LNCAP (cell line): Measurements from ENCODE around the gene SPNS3.

Source experiments
- TF ChIP-seq, protein P1 (sequence below): fragments of 450-650 bp; IDR thresholded peaks from 2 replicates; pipeline ENCODE4 v1.5.1; 2017; ENCODE audit warnings: mild to moderate bottlenecking

The SPNS3 gene

DNA sequence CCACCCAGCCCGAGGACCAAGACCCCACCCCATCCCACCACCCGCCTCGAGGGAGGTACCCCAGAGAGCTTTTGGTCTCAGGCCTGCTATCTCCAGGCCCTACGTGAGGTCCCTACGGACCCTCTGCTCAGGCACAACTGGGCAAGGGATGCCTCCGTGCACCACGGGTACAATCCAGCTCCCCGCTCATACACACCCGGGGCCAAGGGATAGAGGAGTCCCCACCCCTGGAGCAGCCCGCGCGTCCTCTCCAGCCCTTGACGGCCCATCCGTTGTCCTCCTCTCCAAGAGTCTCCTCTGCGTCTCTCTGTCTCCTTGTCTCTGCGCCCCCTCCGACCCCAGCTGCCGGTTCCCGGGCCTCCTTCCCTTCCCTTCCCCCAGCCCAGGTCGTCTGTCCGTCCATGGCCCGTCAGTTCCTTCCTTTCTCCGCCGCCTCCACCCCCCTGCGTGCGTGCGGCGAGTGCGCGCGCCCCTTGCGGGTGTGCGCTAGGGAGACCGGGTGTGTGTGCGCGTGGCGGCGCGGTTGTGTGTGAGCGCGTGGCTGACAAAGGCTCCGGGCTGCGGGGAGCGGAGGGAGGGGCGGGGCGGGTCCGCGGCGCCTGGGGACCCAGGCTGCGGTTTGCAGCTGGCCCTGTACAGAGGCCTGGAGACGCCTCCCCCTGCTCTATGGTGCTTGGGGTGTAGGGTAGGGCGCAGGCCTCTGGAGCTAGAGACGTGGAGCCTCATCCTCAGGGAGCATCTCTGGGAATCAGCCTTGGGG lies 65.9 kb downstream of the SPNS3 start:
- TF ChIP-seq, protein P1, sequence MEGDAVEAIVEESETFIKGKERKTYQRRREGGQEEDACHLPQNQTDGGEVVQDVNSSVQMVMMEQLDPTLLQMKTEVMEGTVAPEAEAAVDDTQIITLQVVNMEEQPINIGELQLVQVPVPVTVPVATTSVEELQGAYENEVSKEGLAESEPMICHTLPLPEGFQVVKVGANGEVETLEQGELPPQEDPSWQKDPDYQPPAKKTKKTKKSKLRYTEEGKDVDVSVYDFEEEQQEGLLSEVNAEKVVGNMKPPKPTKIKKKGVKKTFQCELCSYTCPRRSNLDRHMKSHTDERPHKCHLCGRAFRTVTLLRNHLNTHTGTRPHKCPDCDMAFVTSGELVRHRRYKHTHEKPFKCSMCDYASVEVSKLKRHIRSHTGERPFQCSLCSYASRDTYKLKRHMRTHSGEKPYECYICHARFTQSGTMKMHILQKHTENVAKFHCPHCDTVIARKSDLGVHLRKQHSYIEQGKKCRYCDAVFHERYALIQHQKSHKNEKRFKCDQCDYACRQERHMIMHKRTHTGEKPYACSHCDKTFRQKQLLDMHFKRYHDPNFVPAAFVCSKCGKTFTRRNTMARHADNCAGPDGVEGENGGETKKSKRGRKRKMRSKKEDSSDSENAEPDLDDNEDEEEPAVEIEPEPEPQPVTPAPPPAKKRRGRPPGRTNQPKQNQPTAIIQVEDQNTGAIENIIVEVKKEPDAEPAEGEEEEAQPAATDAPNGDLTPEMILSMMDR, result no peak

DNA sequence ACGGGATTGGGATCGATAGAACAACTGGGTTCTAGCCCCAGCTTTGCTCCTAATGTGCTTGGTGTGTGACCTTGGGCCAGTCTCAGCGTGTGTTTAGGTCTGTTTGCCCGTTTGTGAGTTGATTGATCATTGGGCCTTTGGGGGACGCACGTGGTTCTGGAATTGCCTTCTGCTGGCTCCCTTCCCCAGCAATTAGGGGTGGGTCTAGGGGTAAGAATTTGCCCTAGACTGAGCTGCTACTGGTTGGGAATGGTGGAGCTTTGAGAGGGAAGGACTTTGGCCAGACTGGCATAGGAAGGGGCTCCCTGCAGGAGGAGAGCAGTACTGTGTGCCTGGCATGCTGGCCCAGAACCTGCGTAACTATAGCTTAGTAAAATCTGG lies 66.4 kb downstream of the SPNS3 start:
- TF ChIP-seq, protein P1, result no peak

GRCh38 chr17:4501295-4501949 lies 67.7 kb downstream of the SPNS3 start:
- TF ChIP-seq, protein P1, result no peak

DNA sequence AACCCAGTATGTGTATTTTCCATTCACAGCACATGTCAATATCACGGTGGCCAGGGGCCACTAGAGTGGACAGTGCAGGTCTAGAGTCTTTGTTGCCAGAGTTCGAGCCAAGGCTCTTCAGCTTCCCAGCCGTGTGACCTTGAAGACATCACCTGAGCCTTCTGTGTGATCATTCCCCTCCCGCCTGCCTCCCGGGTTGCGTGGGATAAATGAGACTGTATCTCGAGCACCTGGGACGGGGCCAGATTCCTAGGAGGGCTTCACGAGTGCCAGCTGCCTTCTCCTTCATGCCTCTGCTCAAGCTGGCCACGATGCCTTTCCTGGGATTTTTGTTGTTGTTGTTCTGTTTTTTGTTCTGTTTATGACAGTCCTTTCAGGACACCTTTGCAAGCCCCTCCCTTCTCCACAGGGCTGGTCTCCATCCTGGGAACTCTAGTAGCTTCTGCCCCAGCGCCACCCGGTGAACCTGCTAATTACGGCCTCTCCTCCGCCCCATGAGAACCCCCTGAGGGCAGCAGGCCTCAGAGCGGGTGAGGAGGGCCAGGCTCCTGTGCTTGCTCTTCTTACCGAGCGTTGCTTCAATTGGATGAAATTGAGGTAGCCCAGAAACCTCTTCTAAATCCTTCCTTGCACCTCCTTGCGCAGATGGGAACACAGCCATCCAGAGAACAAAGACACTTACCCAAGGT lies 68.9 kb downstream of the SPNS3 start:
- TF ChIP-seq, protein P1, result no peak

- TF ChIP-seq, protein P1, result no peak
Measured at GRCh38 chr17:4503283-4504025, 69.7 kb downstream of the SPNS3 start.

GRCh38 chr17:4504188-4504587 lies 70.4 kb downstream of the SPNS3 start:
- TF ChIP-seq, protein P1, result no peak

GRCh38 chr17:4505187-4505586 lies 71.4 kb downstream of the SPNS3 start:
- TF ChIP-seq, protein P1, result no peak
